Spinal cord (tissue), 10 donors: ENCODE results near the gene BRD2. TPM values are rescaled to one million over a fixed set of nuclear protein-coding genes. Genes with fewer than 3 reads are reported as not detected.
A peak's percentile ranks its signal among the peaks of the same experiment; 100 is the strongest.

ENCODE experiments used
- DNase-seq, 6 donors: peaks; one replicate each; pipeline versions ENCODE4 v3.0.0 to v3.0.0-alpha.2; 2013 to 2015; ENCODE audit warnings: low spot score in 6 of 6, low read depth in 4 of 6
- H3K27ac ChIP-seq: one replicate; pipeline ENCODE4 v1.5.1; 2013; ENCODE audit warnings: low read depth, low read length, control low read depth
- H3K27me3 ChIP-seq: one replicate; pipeline ENCODE4 v1.6.1; 2013; ENCODE audit warnings: low read length; ENCODE audit not compliant: control insufficient read depth, insufficient read depth
- H3K36me3 ChIP-seq: one replicate; pipeline ENCODE4 v1.6.1; 2013; ENCODE audit warnings: low read length; ENCODE audit not compliant: control insufficient read depth, insufficient read depth
- H3K4me1 ChIP-seq: one replicate; pipeline ENCODE4 v1.6.1; 2013; ENCODE audit warnings: low read length; ENCODE audit not compliant: control insufficient read depth, insufficient read depth
- H3K4me3 ChIP-seq: one replicate; pipeline ENCODE4 v1.5.1; 2013; ENCODE audit warnings: low read depth, low read length, control low read depth
- H3K9me3 ChIP-seq: one replicate; pipeline ENCODE4 v1.6.1; 2013; ENCODE audit warnings: low read length; ENCODE audit not compliant: control insufficient read depth, insufficient read depth
- WGBS: methylation state at CpG from one replicate; pipeline ENCODE4 v1.1.5; 2013; ENCODE audit warnings: missing lambda C conversion rate; ENCODE audit not compliant: insufficient coverage; 5-methylcytosine and 5-hydroxymethylcytosine counted together
- polyA plus RNA-seq, 2 donors: library from polyadenylated mRNA; unstranded; fragments of 120-200 nt; gene quantifications; one replicate each; pipeline ENCODE4 v1.2.1, GENCODE V29; 2013; ENCODE audit not compliant: insufficient read length in 2 of 2
- total RNA-seq, 2 donors: library from RNA; depleted of rRNA in 1 of 2; stranded (reverse); fragments of 120-200 nt in 1 of 2; fragments of >200 nt in 1 of 2; gene quantifications; one replicate each; pipeline versions ENCODE4 v1.2.3 to v1.2.4, GENCODE V29; 2013 to 2014
- donor health status: healthy.

Gene BRD2
- total and polyA plus RNA-seq, 4 donors: 68.9 to 286 (median 219) TPM

DNA sequence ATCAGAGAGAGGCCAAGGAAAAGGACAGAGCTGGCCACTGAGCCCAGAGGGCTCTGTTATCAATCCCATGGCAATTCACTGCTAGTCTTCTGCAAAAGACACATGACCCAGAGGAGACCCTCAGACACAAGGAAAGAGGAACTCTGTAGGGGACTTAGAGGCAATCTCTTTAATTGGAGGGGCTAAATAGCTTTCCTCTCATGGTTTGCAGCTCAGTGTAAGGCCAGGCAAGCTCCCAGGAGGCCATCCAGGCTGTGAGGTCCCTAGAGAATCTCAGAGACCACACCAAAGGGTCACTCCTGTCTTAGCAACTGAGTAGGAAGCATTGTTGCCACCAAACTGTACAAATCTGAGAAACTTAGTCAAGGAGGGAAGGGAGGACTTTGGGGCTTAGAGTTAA is 51.0 kb downstream of the BRD2 start:
- Histone ChIP-seq H3K36me3 (no peaks in the 10 kb centered on the region), H3K27ac (no peak overlapping the region), H3K4me1 (peaks cover 5% of the 10 kb centered on the region), H3K27me3 (no peaks in the 10 kb centered on the region), H3K4me3 (no peak overlapping the region), H3K9me3 (no peaks in the 10 kb centered on the region)
- no peak for DNase-seq

DNA sequence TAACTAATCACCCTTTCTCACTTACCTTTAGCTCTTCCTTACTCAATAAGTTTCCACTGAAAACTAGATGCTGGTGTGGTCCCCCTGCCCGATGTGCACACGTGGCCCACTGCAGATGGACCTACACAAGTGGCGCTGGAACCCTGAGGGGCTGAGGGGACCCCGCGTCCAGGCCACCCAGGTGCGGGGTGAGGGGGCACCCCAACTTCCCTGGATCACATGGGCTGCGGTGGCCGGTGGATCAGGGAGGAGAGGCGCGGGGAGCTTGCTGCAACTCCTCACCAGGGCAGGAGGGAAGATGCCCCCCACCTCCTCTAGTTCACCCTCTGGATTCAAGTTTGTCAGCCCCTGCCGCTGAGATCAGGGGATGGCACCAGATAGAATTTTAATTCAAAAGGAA is 53.5 kb downstream of the BRD2 start:
- H3K27me3 ChIP-seq: no peaks in the 10 kb centered on the region
- H3K9me3 ChIP-seq: no peaks in the 10 kb centered on the region
- H3K27ac ChIP-seq: no peak overlapping the region
- no peaks in the 10 kb centered on the region for H3K4me1 ChIP-seq
- no peak for DNase-seq
- WGBS: 79% methylated on average over 8 of the region's 11 CpGs
- no peaks in the 10 kb centered on the region for H3K36me3 ChIP-seq
- no peak overlapping the region for H3K4me3 ChIP-seq

DNA sequence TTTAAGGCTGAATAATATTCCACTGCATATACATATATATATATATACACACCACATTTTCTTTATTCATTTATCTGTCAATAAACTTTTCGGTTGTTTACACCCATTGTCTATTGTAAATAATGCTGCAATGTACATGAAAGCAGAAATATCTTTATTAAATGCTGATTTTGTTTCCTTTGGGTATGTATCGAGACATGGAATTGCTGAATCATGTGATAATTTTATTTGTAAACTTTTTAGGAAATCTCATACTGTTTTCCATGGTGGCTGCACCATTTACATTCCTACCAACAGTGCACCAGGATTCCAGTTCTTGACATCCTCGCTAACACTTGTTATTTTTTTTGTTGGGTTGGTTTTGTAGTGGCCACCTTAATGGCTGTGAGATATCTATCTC is 55.1 kb downstream of the BRD2 start:
- no peak for DNase-seq
- H3K4me1 ChIP-seq: no peaks in the 10 kb centered on the region
- no peaks in the 10 kb centered on the region for H3K27me3 ChIP-seq
- H3K27ac ChIP-seq: no peak overlapping the region
- no CpG with 5 or more reads among the region's 3 CpGs for WGBS
- H3K9me3 ChIP-seq: no peaks in the 10 kb centered on the region
- no peaks in the 10 kb centered on the region for H3K36me3 ChIP-seq
- H3K4me3 ChIP-seq: no peak overlapping the region

DNA sequence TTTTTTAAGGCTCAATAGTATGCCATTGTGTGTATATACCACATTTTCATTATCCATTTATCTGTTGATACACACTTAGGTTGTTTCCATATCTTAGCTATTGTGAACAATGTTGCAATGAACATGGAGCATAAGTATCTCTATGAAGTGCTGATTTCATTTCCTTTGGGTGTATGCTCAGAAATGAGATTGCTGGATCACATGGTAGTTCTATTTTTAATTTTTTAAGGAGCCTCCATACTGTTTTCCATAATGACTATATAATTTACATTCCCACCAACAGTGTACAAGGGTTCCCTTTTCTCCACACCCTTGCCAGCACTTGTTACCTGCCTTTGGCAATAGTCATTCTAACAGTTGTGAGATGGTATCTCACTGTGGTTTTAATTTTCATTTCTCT is 56.1 kb downstream of the BRD2 start:
- H3K27ac ChIP-seq: no peak overlapping the region
- DNase-seq: no peak
- no peaks in the 10 kb centered on the region for H3K36me3 ChIP-seq
- H3K4me3 ChIP-seq: no peak overlapping the region
- no peaks in the 10 kb centered on the region for H3K4me1 ChIP-seq
- no peaks in the 10 kb centered on the region for H3K27me3 ChIP-seq
- no peaks in the 10 kb centered on the region for H3K9me3 ChIP-seq

DNA sequence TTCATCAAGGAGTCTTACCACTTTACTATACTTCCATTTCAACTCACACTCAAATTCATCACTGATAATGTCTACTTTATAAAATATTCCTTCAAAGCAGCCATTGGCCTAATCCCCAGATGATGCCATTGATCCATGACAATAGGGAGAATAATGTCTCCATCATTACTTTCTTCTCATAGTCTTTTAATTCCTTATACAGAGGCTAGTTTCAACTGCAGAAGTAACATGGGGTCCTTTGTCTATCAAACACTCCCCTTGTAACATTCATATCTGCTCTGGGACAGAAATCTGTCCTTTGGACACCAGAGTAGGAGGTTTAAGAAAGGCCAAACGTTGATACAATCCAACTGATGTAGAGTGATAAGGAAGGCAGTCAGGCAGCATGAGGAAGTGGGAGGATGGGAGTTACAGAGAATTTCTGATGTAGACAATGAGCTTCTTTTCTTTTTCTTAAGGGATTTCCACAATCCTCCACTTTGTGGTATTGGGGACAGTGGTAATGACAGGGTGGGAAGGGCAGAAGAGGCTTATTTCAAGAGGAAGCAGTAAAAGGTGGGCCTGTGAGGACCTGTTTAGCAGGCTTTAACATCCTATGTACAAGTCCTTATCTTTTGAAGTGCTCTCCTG is 59.9 kb downstream of the BRD2 start:
- Histone ChIP-seq H3K27me3 (peaks cover 3% of the 10 kb centered on the region), H3K27ac (no peak overlapping the region), H3K36me3 (no peaks in the 10 kb centered on the region), H3K9me3 (no peaks in the 10 kb centered on the region), H3K4me3 (no peak overlapping the region), H3K4me1 (no peaks in the 10 kb centered on the region)
- WGBS: 60% methylated on average over 1 of the region's 1 CpG
- no peak for DNase-seq

DNA sequence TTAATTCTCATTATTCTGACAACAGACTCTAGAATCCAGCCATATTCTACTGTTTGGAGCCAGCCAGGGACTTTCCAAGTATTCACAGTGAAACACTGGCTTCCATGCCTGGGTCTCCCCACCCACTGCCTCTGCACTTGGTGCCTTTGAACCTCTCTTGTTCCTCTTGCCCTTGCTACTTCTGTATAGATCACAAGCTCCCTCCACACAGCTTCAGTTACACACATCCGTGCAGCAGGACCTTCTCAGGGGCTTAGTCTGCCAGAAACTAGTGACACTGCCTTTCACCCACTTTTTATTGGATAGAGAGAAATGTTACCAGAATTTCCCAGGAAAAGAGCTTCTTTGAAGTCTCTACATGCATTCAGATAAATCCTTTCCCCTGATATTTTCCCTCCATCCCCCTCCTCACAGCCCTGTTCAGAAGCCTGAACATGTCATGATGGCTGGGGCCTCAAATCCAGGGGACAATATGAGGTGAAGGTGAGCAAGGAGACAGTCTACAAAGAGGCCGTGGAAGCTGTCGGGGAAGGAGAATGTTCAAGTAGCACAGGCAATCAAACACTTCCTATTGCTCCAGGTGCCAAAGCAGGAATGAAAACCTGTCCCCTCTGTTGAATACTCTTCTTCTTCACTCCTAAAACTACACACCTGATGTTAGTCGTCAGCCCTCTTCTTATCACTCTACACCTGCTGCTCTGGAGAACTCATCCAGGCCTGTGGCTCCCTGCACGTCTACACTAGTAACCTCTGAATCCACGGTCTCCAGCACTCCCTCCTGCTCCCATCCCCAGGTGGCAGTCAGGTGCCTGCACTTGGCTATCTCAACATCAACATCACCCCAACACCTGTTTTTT is 61.2 kb downstream of the BRD2 start:
- Histone ChIP-seq H3K27ac (no peak overlapping the region), H3K36me3 (no peaks in the 10 kb centered on the region), H3K9me3 (no peaks in the 10 kb centered on the region), H3K4me1 (no peaks in the 10 kb centered on the region), H3K27me3 (peaks cover 3% of the 10 kb centered on the region), H3K4me3 (no peak overlapping the region)
- WGBS: 80% methylated on average over 5 of the region's 6 CpGs
- DNase-seq: peak in 2 of 6 donors; percentile 9 to 40

DNA sequence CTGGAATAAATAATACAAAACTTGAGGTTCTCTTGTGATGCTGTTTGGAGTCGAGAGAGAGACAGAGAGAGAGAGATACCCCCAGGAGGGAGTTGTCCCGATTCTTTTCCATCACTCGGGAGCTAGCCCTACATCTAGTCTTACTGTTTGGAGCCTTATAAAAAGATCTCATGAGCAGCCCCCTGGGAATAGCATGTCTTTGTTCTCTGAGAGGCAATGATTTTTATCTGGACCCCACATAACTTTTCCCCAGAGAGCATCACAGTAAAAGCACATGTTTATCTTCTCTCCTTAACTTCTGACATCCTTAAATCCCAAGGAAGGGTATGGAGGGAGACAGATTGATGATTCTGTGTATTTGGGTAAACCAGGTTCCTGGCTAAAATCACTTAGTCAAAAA is 61.9 kb downstream of the BRD2 start:
- Histone ChIP-seq H3K36me3 (no peaks in the 10 kb centered on the region), H3K27me3 (peaks cover 3% of the 10 kb centered on the region), H3K27ac (no peak overlapping the region), H3K4me1 (no peaks in the 10 kb centered on the region), H3K9me3 (no peaks in the 10 kb centered on the region), H3K4me3 (no peak overlapping the region)
- no peak for DNase-seq
- WGBS: no CpG with 5 or more reads among the region's 3 CpGs

Other genes starting within 250 kb of the BRD2 start
- gene HLA-DQA2, start 227.2 kb upstream of the BRD2 start, total RNA-seq: under 1 TPM in 1 of 2 donors, not detected in 1; 0.17 TPM
- under 1 TPM in 1 of 2 donors, not detected in 1; 0.43 TPM for gene HLA-DQA2, start 227.2 kb upstream of the BRD2 start, polyA plus RNA-seq
- under 1 TPM in 1 of 2 donors, not detected in 1; 0.44 TPM for gene HLA-DQB2, start 205.1 kb upstream of the BRD2 start, total RNA-seq
- under 1 TPM; 0.24 to 0.76 TPM for gene HLA-DQB2, start 205.1 kb upstream of the BRD2 start, polyA plus RNA-seq
- under 1 TPM; 0.11 to 0.20 TPM for gene HLA-DOB, start 151.6 kb upstream of the BRD2 start, total RNA-seq
- gene HLA-DOB, start 151.6 kb upstream of the BRD2 start, polyA plus RNA-seq: under 1 TPM; 0.47 to 0.65 TPM
- gene TAP2, start 129.9 kb upstream of the BRD2 start, total RNA-seq: 10 to 100 TPM; 10.2 to 19.0 TPM
- 10 to 100 TPM; 20.4 to 22.2 TPM for gene TAP2, start 129.9 kb upstream of the BRD2 start, polyA plus RNA-seq
- gene PSMB8, start 124.5 kb upstream of the BRD2 start, total RNA-seq: 10 to 100 TPM; 12.4 to 30.4 TPM
- gene PSMB8, start 124.5 kb upstream of the BRD2 start, polyA plus RNA-seq: 10 to 100 TPM; 12.5 to 14.0 TPM
- 10 to 100 TPM; 15.3 to 20.0 TPM for gene TAP1, start 114.9 kb upstream of the BRD2 start, total RNA-seq
- 10 to 100 TPM; 20.5 to 21.3 TPM for gene TAP1, start 114.9 kb upstream of the BRD2 start, polyA plus RNA-seq
- gene PSMB9, start 114.4 kb upstream of the BRD2 start, total RNA-seq: 1 to 10 TPM; 8.3 to 9.0 TPM
- 1 to 10 TPM; 6.1 to 9.0 TPM for gene PSMB9, start 114.4 kb upstream of the BRD2 start, polyA plus RNA-seq
- 10 to 100 TPM; 13.7 to 22.3 TPM for gene HLA-DMB, start 27.6 kb upstream of the BRD2 start, total RNA-seq
- gene HLA-DMB, start 27.6 kb upstream of the BRD2 start, polyA plus RNA-seq: 1 to 10 TPM; 4.7 to 7.0 TPM
- gene HLA-DMA, start 15.5 kb upstream of the BRD2 start, total RNA-seq: 10 to 100 TPM in 1 of 2 donors, 1 to 10 TPM in 1; 9.9 to 11.6 TPM
- gene HLA-DMA, start 15.5 kb upstream of the BRD2 start, polyA plus RNA-seq: 1 to 10 TPM; 3.1 to 4.9 TPM
- gene HLA-DOA, start 41.0 kb downstream of the BRD2 start, total RNA-seq: 1 to 10 TPM; 4.6 to 5.8 TPM
- gene HLA-DOA, start 41.0 kb downstream of the BRD2 start, polyA plus RNA-seq: 1 to 10 TPM; 1.4 to 1.8 TPM
- 10 to 100 TPM; 19.8 to 23.1 TPM for gene HLA-DPA1, start 105.1 kb downstream of the BRD2 start, total RNA-seq
- gene HLA-DPA1, start 105.1 kb downstream of the BRD2 start, polyA plus RNA-seq: 10 to 100 TPM in 1 of 2 donors, 1 to 10 TPM in 1; 6.6 to 13.7 TPM
- 10 to 100 TPM; 15.4 to 21.3 TPM for gene HLA-DPB1, start 107.4 kb downstream of the BRD2 start, total RNA-seq
- 10 to 100 TPM; 10.5 to 11.4 TPM for gene HLA-DPB1, start 107.4 kb downstream of the BRD2 start, polyA plus RNA-seq
- 1 to 10 TPM; 2.8 to 4.9 TPM for gene COL11A2, start 223.9 kb downstream of the BRD2 start, total RNA-seq
- gene COL11A2, start 223.9 kb downstream of the BRD2 start, polyA plus RNA-seq: 10 to 100 TPM; 10.4 to 12.6 TPM
- gene RXRB, start 232.1 kb downstream of the BRD2 start, total RNA-seq: 10 to 100 TPM; 19.2 to 32.3 TPM
- 10 to 100 TPM; 61.6 to 79.0 TPM for gene RXRB, start 232.1 kb downstream of the BRD2 start, polyA plus RNA-seq
- 10 to 100 TPM; 55.0 to 87.3 TPM for gene SLC39A7, start 232.3 kb downstream of the BRD2 start, total RNA-seq
- 100 to 1,000 TPM in 1 of 2 donors, 10 to 100 TPM in 1; 86.7 to 103 TPM for gene SLC39A7, start 232.3 kb downstream of the BRD2 start, polyA plus RNA-seq
- 10 to 100 TPM in 1 of 2 donors, 1 to 10 TPM in 1; 7.8 to 24.8 TPM for gene HSD17B8, start 236.1 kb downstream of the BRD2 start, total RNA-seq
- gene HSD17B8, start 236.1 kb downstream of the BRD2 start, polyA plus RNA-seq: 10 to 100 TPM in 1 of 2 donors, 1 to 10 TPM in 1; 8.5 to 10.5 TPM
- 10 to 100 TPM; 19.0 to 43.9 TPM for gene RING1, start 239.9 kb downstream of the BRD2 start, total RNA-seq
- 10 to 100 TPM; 63.3 to 71.0 TPM for gene RING1, start 239.9 kb downstream of the BRD2 start, polyA plus RNA-seq